Measurements from ENCODE around the gene CNPY1.

Gene CNPY1

DNA sequence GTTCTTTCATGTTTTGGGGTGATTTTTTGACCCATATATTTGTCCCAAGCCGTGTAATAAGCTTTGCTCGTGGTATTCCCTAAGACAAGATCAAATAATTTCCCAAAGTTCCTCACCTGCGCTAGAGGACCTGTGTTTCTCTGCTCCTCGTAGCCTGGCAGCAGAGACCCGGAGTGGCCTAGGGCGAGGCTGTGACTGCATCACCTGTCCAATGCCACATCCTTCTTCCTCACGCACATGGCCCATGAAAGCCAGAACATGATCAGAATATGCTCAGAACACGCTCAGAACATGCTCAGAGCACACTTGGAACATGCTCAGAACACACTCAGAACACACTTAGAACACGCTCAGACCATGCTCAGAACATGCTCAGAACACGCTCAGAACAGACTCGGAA, 64.6 kb downstream of the CNPY1 start:
- H3K9me2 ChIP-seq (ENCODE audit: low read depth, low read length), result no peaks in the 10 kb centered on the region
- H2AFZ ChIP-seq (ENCODE audit: low read length), result no peak overlapping the region
- no peaks in the 10 kb centered on the region for H3K4me1 ChIP-seq (ENCODE audit: insufficient read depth, low read length, severe bottlenecking)
- no peak overlapping the region for H3K9ac ChIP-seq (ENCODE audit: low read length)
- no peak for TF ChIP-seq EZH2 (IDR thresholded peaks at IDR 0.05; ENCODE audit: borderline replicate concordance, low read length)
- TF ChIP-seq, protein P1, sequence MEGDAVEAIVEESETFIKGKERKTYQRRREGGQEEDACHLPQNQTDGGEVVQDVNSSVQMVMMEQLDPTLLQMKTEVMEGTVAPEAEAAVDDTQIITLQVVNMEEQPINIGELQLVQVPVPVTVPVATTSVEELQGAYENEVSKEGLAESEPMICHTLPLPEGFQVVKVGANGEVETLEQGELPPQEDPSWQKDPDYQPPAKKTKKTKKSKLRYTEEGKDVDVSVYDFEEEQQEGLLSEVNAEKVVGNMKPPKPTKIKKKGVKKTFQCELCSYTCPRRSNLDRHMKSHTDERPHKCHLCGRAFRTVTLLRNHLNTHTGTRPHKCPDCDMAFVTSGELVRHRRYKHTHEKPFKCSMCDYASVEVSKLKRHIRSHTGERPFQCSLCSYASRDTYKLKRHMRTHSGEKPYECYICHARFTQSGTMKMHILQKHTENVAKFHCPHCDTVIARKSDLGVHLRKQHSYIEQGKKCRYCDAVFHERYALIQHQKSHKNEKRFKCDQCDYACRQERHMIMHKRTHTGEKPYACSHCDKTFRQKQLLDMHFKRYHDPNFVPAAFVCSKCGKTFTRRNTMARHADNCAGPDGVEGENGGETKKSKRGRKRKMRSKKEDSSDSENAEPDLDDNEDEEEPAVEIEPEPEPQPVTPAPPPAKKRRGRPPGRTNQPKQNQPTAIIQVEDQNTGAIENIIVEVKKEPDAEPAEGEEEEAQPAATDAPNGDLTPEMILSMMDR (IDR thresholded peaks at IDR 0.05; ENCODE audit: low read length), result no peak
- H3K4me2 ChIP-seq (ENCODE audit: low read length), result no peak overlapping the region
- peaks cover 34% of the 10 kb centered on the region for H3K27me3 ChIP-seq (ENCODE audit: insufficient read depth, low read length)
- no peaks in the 10 kb centered on the region for H4K20me1 ChIP-seq (ENCODE audit: insufficient read depth, low read length)
- H3K4me3 ChIP-seq (ENCODE audit: low read depth, low read length, poor library complexity, severe bottlenecking), result no peak overlapping the region
- no peaks in the 10 kb centered on the region for H3K9me3 ChIP-seq (ENCODE audit: low read length)
- no peaks in the 10 kb centered on the region for H3F3A ChIP-seq (ENCODE audit: insufficient read depth, low read length)
- H3K79me2 ChIP-seq (ENCODE audit: insufficient read depth, low read length), result no peaks in the 10 kb centered on the region
- H3K36me3 ChIP-seq (ENCODE audit: insufficient read depth, low read length), result no peaks in the 10 kb centered on the region
- H3K27ac ChIP-seq (ENCODE audit: low read depth, low read length, poor library complexity, severe bottlenecking), result no peak overlapping the region

DNA sequence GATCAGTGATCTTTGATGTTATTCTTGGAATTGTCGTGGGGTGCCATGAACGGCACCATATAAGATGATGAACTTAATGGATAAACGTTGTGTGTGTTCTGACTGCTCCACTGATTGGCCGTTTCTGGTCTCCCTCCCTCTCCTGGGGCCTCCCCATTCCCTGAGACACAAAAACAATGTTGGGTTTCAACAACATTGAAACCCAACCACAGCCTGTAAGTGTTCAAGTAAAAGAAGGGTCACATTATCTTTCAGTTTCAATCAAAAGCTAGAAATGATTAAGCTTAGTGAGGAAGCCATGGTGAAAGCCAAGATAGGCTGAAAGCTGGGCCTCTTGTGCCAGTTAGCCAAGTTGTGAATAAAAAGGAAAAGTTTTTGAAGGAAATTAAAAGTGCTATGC, 68.9 kb downstream of the CNPY1 start:
- Histone ChIP-seq H3K4me3 (ENCODE audit: low read depth, low read length, poor library complexity, severe bottlenecking) (no peak overlapping the region), H4K20me1 (ENCODE audit: insufficient read depth, low read length) (no peaks in the 10 kb centered on the region), H3K4me2 (ENCODE audit: low read length) (no peak overlapping the region), H3K4me1 (ENCODE audit: insufficient read depth, low read length, severe bottlenecking) (no peaks in the 10 kb centered on the region), H3K79me2 (ENCODE audit: insufficient read depth, low read length) (no peaks in the 10 kb centered on the region), H3K27me3 (ENCODE audit: insufficient read depth, low read length) (peaks cover 24% of the 10 kb centered on the region; the same call in 1 of the 2 replicates), H3K9ac (ENCODE audit: low read length) (no peak overlapping the region), H3F3A (ENCODE audit: insufficient read depth, low read length) (no peaks in the 10 kb centered on the region), H2AFZ (ENCODE audit: low read length) (no peak overlapping the region), H3K9me3 (ENCODE audit: low read length) (no peaks in the 10 kb centered on the region), H3K27ac (ENCODE audit: low read depth, low read length, poor library complexity, severe bottlenecking) (no peak overlapping the region), H3K36me3 (ENCODE audit: insufficient read depth, low read length) (no peaks in the 10 kb centered on the region), H3K9me2 (ENCODE audit: low read depth, low read length) (no peaks in the 10 kb centered on the region)
- no peak for TF ChIP-seq EZH2 (IDR thresholded peaks at IDR 0.05; ENCODE audit: borderline replicate concordance, low read length)
- TF ChIP-seq, protein P1 (IDR thresholded peaks at IDR 0.05; ENCODE audit: low read length), result no peak

DNA sequence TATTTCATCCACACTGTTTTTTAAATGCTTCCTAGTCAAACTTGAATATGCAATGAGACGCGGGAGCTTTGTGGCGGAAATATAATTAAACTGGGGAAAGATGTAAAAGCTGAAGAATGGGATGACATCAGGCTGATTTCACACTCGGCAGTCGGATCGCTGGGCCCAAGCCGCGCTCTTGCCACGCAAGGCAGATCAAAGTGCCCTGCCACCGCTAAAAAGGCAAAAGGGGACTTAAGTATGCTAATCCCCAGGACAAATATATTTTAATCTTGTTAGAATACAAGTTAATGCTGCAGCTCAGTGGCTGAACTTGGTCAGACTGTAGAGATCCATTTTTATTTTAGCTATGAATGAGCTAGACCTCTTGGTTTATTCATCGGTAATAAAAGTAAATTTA, 74.6 kb downstream of the CNPY1 start:
- no peak overlapping the region for H3K9ac ChIP-seq (ENCODE audit: low read length)
- H3K9me3 ChIP-seq (ENCODE audit: low read length), result no peaks in the 10 kb centered on the region
- no peaks in the 10 kb centered on the region for H3K36me3 ChIP-seq (ENCODE audit: insufficient read depth, low read length)
- no peaks in the 10 kb centered on the region for H3K9me2 ChIP-seq (ENCODE audit: low read depth, low read length)
- no peaks in the 10 kb centered on the region for H4K20me1 ChIP-seq (ENCODE audit: insufficient read depth, low read length)
- H3K79me2 ChIP-seq (ENCODE audit: insufficient read depth, low read length), result no peaks in the 10 kb centered on the region
- no peaks in the 10 kb centered on the region for H3F3A ChIP-seq (ENCODE audit: insufficient read depth, low read length)
- H3K4me2 ChIP-seq (ENCODE audit: low read length), result no peak overlapping the region
- H3K27ac ChIP-seq (ENCODE audit: low read depth, low read length, poor library complexity, severe bottlenecking), result no peak overlapping the region
- TF ChIP-seq EZH2 (IDR thresholded peaks at IDR 0.05; ENCODE audit: borderline replicate concordance, low read length), result no peak
- TF ChIP-seq, protein P1 (IDR thresholded peaks at IDR 0.05; ENCODE audit: low read length), result no peak
- peaks cover 20% of the 10 kb centered on the region; the same call in 1 of the 2 replicates for H3K27me3 ChIP-seq (ENCODE audit: insufficient read depth, low read length)
- H3K4me1 ChIP-seq (ENCODE audit: insufficient read depth, low read length, severe bottlenecking), result no peaks in the 10 kb centered on the region
- H2AFZ ChIP-seq (ENCODE audit: low read length), result no peak overlapping the region
- no peak overlapping the region for H3K4me3 ChIP-seq (ENCODE audit: low read depth, low read length, poor library complexity, severe bottlenecking)

Data from OCI-LY1 (cell line).